HG03097 (cell line): ENCODE data around the gene KIF1C.

ENCODE experiments used
- ATAC-seq: cut with Tn5 transposase; IDR thresholded peaks from one replicate; pipeline ENCODE4 v1.9.1; 2021; ENCODE audit not compliant: unreplicated experiment, low FRiP score

KIF1C gene

DNA sequence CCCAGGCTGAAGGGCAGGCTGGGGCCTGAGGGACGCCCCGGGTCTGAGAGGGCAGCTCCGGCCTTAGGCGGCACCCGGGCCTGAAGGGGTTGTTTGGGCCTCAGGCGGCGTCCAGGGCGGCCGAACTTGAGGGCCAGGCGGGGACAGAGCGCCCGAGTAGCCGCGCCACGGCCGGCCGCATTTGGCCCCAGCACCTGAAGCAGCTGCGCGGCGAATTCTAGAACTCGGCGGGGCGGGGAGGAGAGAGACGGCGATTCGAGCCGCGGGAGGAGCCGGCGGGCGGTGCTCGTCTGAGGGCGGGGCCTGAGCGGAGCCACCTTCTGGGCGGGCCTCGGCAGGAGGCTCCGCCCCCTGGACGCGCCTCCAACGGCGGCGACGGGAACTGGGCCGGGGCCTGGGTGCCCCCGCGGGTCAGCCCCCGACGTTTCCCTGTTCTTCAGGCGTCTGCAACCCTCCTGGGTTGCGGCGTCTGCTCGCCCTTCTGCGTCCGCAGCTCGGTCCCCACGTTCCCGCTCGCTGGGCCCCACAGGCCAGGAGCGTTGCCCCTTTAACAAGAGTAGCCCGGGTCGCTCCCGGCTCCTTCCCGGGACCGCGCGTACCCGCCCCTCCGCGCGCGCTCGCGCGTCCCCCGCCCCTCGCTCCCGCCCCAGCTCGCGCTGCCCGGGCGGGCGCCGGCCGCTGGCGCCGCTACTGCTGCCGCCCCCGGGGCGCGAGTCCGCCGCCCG, at the start of gene KIF1C, which contains the start of gene INCA1:
Gene KIF1C (plus strand): TSS at position 649 of the 725 bp plus-strand sequence. CDS start 2,297 bp downstream, outside the sequence.
Gene INCA1 (minus strand): TSS at position 221 of the 725 bp plus-strand sequence. CDS start 3,085 bp downstream, outside the sequence.
- peak; percentile 81 for ATAC-seq

DNA sequence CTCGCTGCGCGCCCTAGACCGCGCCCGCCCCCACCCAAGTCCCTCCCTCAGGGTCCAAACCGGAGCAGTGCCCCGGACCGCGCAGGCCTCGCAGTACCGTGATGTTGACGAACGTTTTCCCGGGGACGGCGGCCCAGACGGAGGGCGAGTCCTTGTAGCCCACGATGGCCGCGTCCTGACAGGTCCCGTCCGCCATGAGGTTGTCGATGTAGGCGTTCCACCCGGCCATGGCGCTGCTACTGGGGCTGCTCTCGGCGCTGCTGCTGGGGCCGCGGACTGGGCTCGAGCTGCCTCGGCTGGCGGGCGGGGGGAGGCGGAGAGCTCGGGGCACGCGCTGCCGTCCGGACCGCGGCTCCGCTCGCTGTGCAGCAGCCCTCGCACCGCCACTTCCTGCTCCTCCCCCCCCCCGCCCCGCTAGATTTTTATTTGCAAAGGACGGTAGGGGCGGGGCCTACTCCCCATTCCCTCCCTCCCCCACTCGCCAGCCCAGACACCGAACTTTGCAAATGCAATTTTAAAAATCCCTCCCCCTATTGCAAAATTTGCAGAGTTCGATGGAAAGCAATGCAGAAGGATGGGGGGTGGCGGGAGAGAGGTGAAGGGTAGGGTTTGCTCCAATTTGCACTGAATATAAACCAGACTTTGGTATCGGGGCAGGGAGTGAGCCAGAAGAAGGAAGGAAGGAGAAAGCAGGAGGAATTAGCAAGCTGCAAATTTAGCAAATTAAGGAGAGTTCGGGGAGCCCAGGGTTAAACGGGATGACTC, 49.4 kb upstream of the KIF1C start, which contains the start of gene PFN1:
Gene PFN1 (minus strand): TSS at position 365 of the 765 bp plus-strand sequence. CDS start 136 bp downstream, at position 229.
- ATAC-seq, result peak; percentile 8

DNA sequence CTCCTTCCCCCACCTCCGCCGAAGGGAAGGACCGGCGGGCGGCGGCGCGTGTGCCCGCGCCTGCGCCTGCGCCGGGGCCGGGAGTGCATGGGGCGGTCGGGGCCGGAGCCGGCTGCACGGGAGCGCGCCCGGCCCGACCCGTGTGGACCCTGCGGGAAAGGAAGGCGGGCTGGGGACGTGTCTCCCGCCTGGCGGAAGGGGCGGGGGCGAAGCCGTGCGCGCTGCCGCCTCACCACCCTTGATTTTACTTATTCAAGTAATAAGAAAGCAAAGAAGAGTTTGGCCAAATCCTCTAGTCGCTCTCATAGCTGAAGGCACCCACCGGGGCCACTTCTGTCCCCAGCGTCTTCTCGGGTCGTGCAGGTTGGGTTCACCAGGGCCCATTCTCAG, 48.8 kb upstream of the KIF1C start:
- peak; percentile 35 for ATAC-seq

DNA sequence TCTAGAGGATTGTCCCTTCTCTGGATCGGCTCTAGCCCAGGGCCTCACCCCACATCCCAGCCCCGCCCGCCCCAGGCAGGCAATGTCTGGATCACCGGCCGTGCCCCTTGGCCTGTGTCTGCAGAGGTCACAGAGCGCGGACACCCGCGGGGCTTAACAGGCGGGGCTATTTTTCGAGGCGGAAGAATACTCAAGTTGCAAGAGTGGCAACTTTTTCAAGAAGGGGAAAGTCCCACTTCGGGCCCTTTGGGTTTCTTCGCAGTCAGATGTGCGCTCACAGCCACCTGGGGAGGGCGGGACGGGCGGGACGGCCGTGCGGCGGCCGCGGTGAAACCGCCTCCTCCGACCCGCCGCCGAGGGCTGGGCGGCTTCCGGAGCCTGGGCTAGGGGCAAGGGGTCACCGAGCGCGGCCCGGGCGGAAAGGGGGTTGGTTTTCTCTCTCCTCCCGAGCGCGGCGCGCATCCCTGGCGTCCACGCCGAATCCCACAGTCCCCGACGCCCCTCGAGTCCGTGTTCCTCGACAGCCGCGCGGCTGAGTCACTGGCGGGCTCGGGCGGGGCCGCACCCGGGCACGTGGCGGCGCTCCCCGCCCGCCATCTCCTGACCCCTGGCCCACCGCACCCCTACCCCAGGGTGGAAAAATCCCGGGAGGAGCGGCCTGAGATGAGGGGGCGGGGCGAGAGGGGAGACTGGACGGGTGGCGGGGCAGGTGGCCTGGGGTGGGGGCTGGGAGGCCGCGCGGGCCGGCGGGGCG, 48.3 kb upstream of the KIF1C start:
- ATAC-seq, result peak; percentile 27

DNA sequence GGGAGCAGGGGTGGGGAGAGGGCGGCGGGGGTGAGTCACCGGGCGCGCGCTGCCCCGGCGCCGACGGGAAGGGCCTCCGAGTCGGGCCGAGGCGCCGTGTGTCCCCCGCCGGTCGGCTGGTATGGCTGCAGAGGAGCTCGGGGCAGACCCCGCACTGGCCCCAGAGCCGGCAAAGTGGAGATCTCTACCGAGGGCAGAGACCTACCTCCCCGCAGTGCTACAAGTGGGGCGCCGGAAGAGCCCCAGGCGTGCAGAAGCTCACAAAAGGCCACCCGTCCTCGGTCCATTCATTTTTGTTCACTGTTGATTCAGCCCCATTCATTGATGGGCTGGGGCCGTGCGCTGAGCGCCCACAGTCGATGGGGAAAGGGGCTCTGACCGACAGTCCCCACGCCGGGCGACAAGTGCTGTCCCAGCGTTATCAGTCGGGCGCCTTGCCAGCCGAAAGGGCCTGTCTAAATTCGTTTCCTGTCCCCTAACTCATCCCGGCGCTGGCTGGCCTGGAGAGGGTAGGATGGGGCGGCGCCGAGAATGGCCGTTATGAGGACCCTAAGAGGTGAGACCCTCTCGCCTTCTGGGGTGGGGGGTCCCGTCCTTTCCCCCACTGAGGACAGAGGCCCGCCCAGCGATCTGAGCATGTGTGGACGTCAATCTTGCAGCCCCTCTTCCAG, 47.5 kb upstream of the KIF1C start:
- ATAC-seq, result no peak

DNA sequence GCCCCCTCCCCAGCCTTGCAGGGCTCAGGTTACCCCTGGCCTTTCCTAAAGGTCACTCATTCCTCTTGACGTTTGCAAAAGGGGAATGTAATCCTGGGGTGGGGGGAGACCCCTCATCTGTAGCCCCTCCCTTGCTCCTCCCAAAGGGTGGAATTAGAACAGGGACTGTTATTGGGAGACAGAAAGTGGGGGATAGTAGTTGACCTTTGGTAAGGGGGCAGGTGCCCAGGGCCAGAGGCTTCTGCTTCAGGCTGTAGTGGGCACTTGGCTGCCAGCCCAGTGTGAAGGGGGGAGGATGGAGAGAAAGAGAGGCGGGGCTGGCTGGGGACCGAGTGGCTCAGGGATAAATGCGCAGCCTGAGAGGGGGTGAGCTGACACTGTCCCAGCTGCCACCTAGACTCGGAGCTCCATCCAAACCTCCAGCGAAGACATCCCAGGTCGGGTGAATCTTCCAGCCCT, 47.0 kb upstream of the KIF1C start, which contains the start of gene ENO3:
Gene ENO3 (plus strand): TSS at position 374 of the 459 bp plus-strand sequence. CDS start 711 bp downstream, outside the sequence.
- no peak for ATAC-seq

DNA sequence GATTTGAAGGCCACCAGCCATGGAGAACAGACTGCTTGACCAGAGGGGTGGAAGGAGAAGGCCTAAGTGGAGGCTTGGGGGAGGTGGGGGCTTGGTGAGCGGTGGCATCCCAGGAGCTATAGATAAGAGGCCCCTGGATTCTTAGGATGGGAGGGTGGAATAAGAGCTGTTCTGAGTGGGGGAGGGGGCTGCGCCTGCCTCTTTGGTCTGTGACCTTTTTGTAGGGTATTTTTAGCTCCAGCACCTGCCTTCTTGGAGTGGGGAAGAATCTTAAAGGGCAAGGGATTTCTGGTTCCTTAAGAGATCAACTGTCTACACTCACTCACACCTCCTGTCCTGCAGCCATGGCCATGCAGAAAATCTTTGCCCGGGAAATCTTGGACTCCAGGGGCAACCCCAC, 46.3 kb upstream of the KIF1C start:
- no peak for ATAC-seq

DNA sequence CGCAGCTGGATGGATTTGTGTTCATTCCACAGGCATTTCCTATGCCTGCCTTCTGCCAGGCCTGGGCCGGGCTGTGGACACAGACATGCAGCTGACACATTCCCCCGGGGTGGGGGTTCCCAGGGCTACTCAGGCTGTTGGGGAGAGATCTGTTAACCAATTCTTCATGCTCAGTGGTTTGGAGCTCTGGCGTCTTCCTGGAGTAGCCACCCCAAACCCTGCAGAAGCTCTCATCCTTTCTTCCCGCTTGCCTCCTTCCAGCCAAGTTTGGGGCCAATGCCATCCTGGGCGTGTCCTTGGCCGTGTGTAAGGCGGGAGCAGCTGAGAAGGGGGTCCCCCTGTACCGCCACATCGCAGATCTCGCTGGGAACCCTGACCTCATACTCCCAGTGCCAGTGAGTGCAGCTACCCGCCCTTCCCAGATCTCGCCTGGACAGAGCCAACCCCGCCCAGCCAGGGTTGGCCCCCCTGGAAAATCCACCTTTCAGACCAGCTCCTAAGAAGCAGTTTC, 44.2 kb upstream of the KIF1C start:
- ATAC-seq, result no peak

DNA sequence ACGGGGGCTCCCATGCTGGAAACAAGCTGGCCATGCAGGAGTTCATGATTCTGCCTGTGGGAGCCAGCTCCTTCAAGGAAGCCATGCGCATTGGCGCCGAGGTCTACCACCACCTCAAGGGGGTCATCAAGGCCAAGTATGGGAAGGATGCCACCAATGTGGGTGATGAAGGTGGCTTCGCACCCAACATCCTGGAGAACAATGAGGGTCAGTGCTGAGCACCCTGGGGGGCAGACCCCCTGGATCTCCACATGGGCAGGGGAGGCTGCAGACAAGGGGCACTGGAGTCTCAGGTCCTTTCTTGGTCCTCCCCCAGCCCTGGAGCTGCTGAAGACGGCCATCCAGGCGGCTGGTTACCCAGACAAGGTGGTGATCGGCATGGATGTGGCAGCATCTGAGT, 42.7 kb upstream of the KIF1C start:
- no peak for ATAC-seq

DNA sequence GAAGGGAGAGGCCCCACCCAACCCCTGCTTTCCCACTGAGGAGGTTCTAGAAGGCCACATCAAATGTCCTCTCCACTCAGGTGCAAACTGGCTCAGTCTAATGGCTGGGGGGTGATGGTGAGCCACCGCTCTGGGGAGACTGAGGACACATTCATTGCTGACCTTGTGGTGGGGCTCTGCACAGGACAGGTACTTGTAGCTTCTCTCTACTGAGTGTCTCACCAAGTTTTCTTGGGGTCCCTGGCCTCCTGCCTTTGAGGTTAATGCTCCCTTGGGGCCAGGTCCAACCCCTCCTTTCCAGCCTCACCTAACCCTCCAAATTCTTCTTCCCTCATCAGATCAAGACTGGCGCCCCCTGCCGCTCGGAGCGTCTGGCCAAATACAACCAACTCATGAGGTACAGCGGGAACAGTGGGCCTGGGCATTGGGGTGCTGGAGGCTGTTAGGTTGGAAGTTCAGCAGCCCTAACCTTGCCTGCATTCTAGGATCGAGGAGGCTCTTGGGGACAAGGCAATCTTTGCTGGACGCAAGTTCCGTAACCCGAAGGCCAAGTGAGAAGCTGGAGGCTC, 41.2 kb upstream of the KIF1C start:
- no peak for ATAC-seq

DNA sequence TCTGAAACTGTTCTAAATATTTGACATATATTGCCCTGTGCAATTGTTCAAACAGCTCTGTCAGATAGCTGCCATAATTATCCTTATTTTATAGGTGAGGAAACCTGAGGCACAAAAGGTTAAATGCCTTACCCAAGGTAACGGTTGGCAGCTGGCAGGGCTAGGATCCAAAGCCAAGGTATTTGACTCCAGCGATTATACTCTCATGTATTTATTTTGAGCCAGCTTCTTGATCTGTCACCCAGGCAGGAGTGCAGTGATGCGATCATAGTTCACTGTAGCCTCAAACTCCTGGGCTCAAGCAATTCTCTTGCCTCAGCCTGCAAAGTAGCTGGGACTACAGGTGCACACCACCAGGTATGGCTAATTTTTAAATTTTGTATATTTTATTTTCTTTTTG, 39.6 kb upstream of the KIF1C start:
- ATAC-seq, result no peak

DNA sequence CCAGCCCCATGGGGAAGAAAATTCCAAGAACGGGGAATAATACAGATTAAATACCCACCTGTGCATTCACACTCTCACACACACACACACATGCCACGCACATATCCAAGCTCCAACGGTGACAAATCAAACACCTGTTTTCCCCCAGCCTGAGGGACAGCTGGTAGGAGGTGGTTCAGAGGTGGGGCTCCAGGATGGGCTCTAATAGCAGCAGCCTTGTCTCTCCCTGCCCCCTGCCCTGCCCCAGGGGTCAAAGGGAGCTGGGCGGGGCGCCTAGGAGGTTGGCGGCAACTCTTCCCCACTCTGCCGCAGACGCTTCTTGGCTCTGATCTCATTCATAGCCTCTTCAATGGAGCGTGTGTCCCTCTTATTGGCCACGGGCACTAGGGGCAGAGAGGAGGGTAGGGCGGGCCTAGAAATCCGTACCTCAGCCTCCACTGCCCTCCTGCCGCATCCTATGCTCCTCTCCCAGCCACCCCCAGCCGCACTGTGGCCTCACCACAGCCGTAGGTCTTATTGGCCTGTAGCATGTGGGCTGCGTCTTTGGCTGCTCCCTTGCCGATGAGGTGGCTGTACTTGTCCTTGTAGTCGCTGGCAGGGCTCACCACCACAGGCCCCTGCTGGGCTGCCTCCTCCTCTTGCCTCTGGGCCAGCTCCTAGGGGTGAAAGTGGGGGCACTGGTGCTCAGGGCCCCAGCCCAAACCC, 38.3 kb upstream of the KIF1C start:
- ATAC-seq, result no peak

DNA sequence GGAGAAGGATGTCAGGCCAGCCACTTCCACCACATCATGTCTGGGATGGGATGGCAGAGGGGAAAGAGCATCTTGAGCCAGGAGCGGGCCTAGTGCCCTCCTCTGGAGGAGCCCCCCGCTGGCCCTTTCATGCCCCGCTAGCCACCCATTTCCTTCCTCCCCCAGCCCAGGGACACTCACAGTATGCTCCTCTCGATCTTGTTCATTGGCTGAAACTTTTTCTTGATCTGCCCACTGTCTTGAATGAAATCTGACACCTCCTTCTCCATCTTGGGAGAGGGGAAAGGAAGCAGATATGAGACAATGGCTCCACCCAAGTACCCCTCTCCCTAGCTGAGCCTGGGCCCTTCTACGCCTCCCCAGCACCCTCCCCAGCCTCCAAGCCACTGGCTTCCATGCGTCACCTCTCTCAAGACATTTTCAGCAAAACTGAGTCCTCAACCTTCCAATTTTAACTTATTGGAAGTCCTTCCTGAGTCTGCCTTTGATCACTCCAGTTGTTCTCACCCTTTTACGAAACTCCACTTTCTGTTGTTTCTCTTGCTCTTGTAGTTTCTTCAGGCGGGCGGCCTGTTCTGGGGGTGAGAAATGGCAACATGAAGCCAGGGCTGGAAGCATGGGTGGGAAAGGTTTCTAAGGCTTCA, 37.3 kb upstream of the KIF1C start:
- ATAC-seq, result no peak

DNA sequence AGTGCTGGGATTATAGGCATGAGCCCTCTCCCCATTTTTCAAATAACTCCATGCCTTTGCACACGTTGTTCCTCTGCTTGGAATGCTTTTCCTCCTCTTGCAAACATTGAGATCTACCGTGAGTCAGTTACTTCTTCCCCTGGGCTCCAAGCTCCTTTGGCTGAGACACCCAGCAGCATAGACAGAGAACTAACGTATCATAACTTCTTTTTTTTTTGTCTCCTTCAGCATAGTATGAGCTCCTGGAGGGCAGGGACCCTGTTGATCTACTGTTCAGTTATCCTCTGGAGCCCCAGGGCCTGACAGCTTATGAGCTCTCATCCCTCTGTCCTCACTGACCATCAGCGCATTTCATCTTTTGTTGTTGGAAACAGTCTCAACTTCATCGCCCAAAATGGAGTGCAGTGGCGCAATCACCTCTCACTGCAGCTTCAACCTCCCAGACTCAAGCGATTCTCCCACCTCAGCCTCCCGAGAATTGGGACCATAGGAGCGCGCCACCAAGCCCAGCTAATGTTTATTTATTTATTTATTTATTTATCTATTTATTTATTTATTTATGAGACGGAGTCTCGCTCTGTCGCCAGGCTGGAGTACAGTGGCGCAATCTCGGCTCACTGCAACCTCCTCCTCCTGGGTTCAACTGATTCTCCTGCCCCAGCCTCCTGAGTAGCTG, 32.3 kb upstream of the KIF1C start:
- no peak for ATAC-seq

DNA sequence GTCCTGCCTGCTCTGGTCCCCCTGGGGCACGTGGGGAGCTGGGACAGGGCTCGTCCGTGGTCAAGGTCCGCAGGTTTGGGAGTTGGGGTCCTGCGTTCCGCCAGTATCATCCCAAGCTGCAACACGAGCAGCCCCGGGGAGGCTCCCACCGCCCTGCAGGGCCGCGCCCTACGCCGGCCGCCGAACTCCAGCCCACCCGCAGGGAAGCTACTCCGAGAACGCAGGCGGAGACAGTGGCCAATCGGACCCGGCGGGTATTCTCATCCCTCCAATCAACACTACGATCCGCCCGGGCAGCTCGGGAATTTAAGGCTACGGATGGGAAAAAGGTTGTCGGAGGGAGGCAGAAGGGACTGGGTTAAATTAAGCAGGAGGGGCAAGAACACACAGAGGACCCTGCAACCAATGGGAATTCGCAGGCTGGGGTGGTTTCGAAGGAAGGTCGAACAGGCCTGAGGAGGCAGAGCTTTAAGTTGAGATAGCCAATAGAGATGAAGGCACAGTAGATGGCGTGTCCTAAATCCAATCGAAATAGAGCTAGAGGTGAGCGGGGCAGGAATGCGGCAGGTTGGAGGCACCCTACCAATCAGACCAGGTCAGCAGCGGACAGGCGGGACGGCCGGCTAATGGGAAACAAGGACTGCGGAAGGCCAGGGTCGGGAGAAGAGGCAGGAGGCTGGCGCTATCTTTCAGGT, 30.8 kb upstream of the KIF1C start:
- ATAC-seq, result peak; percentile 82

DNA sequence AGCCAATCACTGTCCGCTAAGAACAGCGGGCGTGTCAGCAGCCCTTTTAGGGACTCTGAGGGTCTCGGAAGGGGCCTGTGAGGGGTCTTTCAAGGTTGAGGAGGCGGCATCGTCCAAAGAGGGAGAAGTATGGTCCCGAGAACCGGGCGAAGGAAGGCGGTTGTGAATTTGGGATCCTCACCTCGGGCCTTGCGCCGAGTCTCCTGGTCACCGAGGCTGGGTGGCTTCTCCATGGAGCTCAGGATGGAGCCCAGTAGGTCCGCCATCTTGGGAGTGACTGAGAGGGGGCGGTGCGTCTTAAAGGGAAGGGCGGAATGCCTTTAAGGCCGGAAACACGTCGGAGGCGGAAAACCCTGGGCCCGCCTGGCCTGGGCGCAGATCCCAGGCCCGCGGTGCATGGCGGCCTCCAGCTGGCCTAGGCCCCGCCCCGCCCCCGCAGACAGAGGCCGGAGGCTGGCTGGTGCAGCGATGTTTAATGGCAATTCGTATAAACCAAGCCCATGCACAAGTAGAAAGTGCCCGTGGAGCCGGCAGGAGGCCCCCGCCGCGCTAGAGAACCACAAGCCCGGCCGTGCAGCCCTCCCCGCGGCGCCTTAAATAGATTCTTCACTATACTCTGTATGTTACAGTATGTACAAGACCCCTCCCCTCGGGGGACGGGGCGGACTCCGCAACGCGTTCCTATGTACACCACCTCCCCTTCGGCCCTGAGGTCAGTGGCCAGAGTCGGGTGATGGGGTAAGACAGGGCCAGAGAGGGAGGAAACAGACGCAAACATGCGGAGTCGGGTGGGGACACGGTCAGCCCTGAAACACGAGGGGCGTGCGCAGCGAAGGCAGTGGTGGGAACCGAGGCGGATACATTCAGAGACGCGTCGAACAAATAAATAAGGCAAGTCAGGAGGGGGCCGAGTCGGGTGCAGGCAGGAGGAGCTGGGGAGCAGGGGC, 29.9 kb upstream of the KIF1C start, which contains the start of gene SPAG7:
Gene SPAG7 (minus strand): TSS at position 279 of the 947 bp plus-strand sequence. CDS start 13 bp downstream, at position 266.
- ATAC-seq, result peak; percentile 57
